Osteoblast (primary cell): ENCODE results near the gene AP2S1. TPM values are rescaled to one million over a fixed set of nuclear protein-coding genes. Genes with fewer than 3 reads are reported as not detected.

ENCODE experiments used
- DNase-seq: peaks from one replicate; pipeline ENCODE4 v3.0.0; 2011; ENCODE audit warnings: low spot score, mixed read lengths; ENCODE audit not compliant: insufficient read length; ENCODE audit errors: missing footprints
- H2AFZ ChIP-seq: 2 replicates; pipeline ENCODE4 v1.6.0; 2011; ENCODE audit warnings: mild to moderate bottlenecking, low read length
- H3K27ac ChIP-seq: 2 replicates; pipeline ENCODE4 v1.5.1; 2011; ENCODE audit warnings: mild to moderate bottlenecking, low read depth, low read length, moderate library complexity
- H3K27me3 ChIP-seq: 2 replicates; pipeline ENCODE4 v1.6.0; 2012; ENCODE audit warnings: mild to moderate bottlenecking, control low read depth, inconsistent platforms, low read length, moderate library complexity; ENCODE audit not compliant: insufficient read depth
- H3K36me3 ChIP-seq: 2 replicates; pipeline ENCODE4 v1.5.1; 2011; ENCODE audit warnings: mild to moderate bottlenecking, low read length, control low read depth, moderate library complexity; ENCODE audit not compliant: insufficient read depth
- H3K4me1 ChIP-seq: 2 replicates; pipeline ENCODE4 v1.5.1; 2011; ENCODE audit warnings: mild to moderate bottlenecking, low read length, control low read depth, moderate library complexity; ENCODE audit not compliant: insufficient read depth
- H3K4me2 ChIP-seq: 2 replicates; pipeline ENCODE4 v1.6.0; 2011; ENCODE audit warnings: mild to moderate bottlenecking, low read length; ENCODE audit not compliant: insufficient read depth
- H3K4me3 ChIP-seq: fragments of 200-600 bp; sonication (generic); 3 replicates; pipeline ENCODE4 v1.5.1; 2012; ENCODE audit warnings: mild to moderate bottlenecking, low read length, inconsistent platforms; ENCODE audit not compliant: insufficient read depth
- H3K79me2 ChIP-seq: 2 replicates; pipeline ENCODE4 v1.6.0; 2012; ENCODE audit warnings: mild to moderate bottlenecking, low read length, control low read depth, inconsistent platforms; ENCODE audit not compliant: insufficient read depth
- H3K9me3 ChIP-seq: 2 replicates; pipeline ENCODE4 v1.5.1; 2011; ENCODE audit warnings: low read depth, low read length, control low read depth
- H4K20me1 ChIP-seq: 2 replicates; pipeline ENCODE4 v1.6.0; 2012; ENCODE audit warnings: mild to moderate bottlenecking, low read length, control low read depth; ENCODE audit not compliant: insufficient read depth
- total RNA-seq: library from RNA; depleted of rRNA; stranded (reverse); fragments of >200 nt; gene quantifications from 2 replicates; pipeline ENCODE4 v1.2.3, GENCODE V29; 2012
- TF ChIP-seq, protein P1 (sequence below): IDR thresholded peaks from 2 replicates; pipeline ENCODE4 v1.5.1; 2011; ENCODE audit warnings: mild to moderate bottlenecking, low read depth, low read length, moderate library complexity; ENCODE audit errors: extremely low read depth

AP2S1 gene
- total RNA-seq, 1 donor = 136 TPM

DNA sequence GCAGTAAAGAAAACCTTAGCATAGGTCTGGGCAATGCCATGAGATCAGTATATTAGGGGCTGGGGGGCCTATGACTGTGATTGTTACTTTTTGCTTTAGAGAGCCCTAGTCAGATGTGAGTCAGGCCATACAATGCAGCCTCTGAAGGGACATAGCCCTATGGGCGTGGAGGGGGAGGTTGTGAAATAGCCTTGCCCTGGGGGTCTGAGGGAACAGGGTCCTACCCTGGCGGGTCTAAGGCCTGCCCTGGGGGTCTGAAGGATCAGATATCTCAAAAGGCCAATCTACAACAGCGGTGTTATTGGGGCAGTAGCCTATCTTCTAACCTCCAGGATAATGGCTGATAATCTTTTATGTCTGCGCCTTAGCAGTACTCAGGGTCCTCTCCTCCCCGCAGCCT, 48.5 kb downstream of the AP2S1 start:
- no peaks in the 10 kb centered on the region for H3K27me3 ChIP-seq
- no peaks in the 10 kb centered on the region for H3K4me1 ChIP-seq
- no peak overlapping the region for H3K4me2 ChIP-seq
- no peaks in the 10 kb centered on the region for H3K79me2 ChIP-seq
- TF ChIP-seq, protein P1, sequence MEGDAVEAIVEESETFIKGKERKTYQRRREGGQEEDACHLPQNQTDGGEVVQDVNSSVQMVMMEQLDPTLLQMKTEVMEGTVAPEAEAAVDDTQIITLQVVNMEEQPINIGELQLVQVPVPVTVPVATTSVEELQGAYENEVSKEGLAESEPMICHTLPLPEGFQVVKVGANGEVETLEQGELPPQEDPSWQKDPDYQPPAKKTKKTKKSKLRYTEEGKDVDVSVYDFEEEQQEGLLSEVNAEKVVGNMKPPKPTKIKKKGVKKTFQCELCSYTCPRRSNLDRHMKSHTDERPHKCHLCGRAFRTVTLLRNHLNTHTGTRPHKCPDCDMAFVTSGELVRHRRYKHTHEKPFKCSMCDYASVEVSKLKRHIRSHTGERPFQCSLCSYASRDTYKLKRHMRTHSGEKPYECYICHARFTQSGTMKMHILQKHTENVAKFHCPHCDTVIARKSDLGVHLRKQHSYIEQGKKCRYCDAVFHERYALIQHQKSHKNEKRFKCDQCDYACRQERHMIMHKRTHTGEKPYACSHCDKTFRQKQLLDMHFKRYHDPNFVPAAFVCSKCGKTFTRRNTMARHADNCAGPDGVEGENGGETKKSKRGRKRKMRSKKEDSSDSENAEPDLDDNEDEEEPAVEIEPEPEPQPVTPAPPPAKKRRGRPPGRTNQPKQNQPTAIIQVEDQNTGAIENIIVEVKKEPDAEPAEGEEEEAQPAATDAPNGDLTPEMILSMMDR = no peak
- no peaks in the 10 kb centered on the region for H4K20me1 ChIP-seq
- no peak overlapping the region for H3K27ac ChIP-seq
- H3K9me3 ChIP-seq = no peaks in the 10 kb centered on the region
- no peak for DNase-seq
- no peaks in the 10 kb centered on the region for H3K36me3 ChIP-seq
- H3K4me3 ChIP-seq = no peak overlapping the region
- no peak overlapping the region for H2AFZ ChIP-seq

DNA sequence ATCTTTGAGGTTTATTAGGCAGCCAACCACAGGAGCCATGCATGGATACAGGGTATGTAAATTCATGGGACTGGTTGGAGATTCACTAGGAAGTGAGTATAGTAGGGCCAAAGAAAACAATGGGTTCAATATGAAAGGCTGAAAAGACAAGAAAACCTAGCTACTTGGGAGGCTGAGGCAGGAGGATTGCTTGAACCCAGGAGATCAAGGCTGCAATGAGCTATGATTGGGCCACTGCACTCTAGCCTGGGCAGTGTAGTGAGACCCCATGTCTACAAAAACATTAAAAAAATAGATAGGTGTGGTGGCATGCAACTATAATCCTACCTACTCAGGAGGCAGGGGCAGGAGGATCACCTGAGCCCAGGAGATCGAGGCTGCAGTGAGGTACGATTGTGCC, 51.9 kb downstream of the AP2S1 start:
- Histone ChIP-seq H3K27me3 (no peaks in the 10 kb centered on the region), H3K27ac (no peak overlapping the region), H3K4me3 (no peak overlapping the region), H2AFZ (no peak overlapping the region), H4K20me1 (no peaks in the 10 kb centered on the region), H3K4me2 (no peak overlapping the region), H3K9me3 (no peaks in the 10 kb centered on the region), H3K36me3 (no peaks in the 10 kb centered on the region), H3K4me1 (peaks cover 12% of the 10 kb centered on the region), H3K79me2 (no peaks in the 10 kb centered on the region)
- DNase-seq = no peak
- TF ChIP-seq, protein P1 = no peak

DNA sequence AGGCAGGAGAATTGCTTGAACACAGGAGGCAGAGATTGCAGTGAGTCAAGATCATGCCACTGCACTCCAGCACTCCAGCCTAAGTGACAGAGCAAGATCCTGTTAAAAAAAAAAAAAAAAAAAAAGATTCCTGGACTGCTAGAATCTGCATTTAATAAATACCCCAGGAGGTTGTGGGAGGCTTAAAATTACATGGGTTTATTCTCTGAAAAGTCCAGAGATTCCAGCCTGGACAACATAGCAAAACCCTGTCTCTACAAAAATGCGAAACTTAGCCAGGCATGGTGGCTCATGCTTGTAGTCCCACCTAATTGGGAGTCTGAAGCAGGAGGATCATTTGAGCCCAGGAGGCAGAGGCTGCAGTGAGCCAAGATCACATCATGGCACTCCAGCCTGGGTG, 52.8 kb downstream of the AP2S1 start:
- no peaks in the 10 kb centered on the region for H4K20me1 ChIP-seq

GRCh38 chr19:46791944-46792343, 58.7 kb downstream of the AP2S1 start:
- H3K36me3 ChIP-seq = no peaks in the 10 kb centered on the region
- H3K4me2 ChIP-seq = no peak overlapping the region
- TF ChIP-seq, protein P1 = no peak
- H2AFZ ChIP-seq = no peak overlapping the region
- H3K4me1 ChIP-seq = peaks cover 24% of the 10 kb centered on the region
- peak; percentile 46 for DNase-seq
- H3K27me3 ChIP-seq = no peaks in the 10 kb centered on the region
- no peaks in the 10 kb centered on the region for H3K9me3 ChIP-seq
- H3K27ac ChIP-seq = no peak overlapping the region
- no peak overlapping the region for H3K4me3 ChIP-seq
- H3K79me2 ChIP-seq = peaks cover 13% of the 10 kb centered on the region
- peaks cover 8% of the 10 kb centered on the region for H4K20me1 ChIP-seq

More for the DNA sequence above, 52.8 kb downstream of the AP2S1 start:
- peaks cover 18% of the 10 kb centered on the region for H3K4me1 ChIP-seq
- no peaks in the 10 kb centered on the region for H3K36me3 ChIP-seq
- no peak overlapping the region for H3K4me2 ChIP-seq
- no peaks in the 10 kb centered on the region for H3K27me3 ChIP-seq
- TF ChIP-seq, protein P1 = no peak
- H3K9me3 ChIP-seq = no peaks in the 10 kb centered on the region
- H3K79me2 ChIP-seq = no peaks in the 10 kb centered on the region
- H3K4me3 ChIP-seq = no peak overlapping the region
- no peak overlapping the region for H2AFZ ChIP-seq
- no peak for DNase-seq
- H3K27ac ChIP-seq = no peak overlapping the region
